Measurements from ENCODE around the gene PIP4K2A. TPM values are rescaled to one million over a fixed set of nuclear protein-coding genes. Genes with fewer than 3 reads are reported as not detected.

Gene PIP4K2A
- total RNA-seq, 1 donor from 2014 or later = 34.9 TPM

- Histone ChIP-seq H3K36me3 (no peaks in the 10 kb centered on the region), H3K27me3 (no peaks in the 10 kb centered on the region), H3K4me1 (peaks cover 0 to 18% of the 10 kb centered on the region in 2 donors), H3K9me3 (no peaks in the 10 kb centered on the region), H3K4me3 (no peak overlapping the region), H3K27ac (no peak overlapping the region)
- TF ChIP-seq, protein P1, sequence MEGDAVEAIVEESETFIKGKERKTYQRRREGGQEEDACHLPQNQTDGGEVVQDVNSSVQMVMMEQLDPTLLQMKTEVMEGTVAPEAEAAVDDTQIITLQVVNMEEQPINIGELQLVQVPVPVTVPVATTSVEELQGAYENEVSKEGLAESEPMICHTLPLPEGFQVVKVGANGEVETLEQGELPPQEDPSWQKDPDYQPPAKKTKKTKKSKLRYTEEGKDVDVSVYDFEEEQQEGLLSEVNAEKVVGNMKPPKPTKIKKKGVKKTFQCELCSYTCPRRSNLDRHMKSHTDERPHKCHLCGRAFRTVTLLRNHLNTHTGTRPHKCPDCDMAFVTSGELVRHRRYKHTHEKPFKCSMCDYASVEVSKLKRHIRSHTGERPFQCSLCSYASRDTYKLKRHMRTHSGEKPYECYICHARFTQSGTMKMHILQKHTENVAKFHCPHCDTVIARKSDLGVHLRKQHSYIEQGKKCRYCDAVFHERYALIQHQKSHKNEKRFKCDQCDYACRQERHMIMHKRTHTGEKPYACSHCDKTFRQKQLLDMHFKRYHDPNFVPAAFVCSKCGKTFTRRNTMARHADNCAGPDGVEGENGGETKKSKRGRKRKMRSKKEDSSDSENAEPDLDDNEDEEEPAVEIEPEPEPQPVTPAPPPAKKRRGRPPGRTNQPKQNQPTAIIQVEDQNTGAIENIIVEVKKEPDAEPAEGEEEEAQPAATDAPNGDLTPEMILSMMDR (IDR thresholded peaks at IDR 0.05) = no peak
- no peak for DNase-seq (ENCODE audit: low spot score in 2 of 2)
- intact Hi-C loops (cut with DNase I) = no loop called here
Measured at GRCh38 chr10:22665329-22665728, 49.0 kb downstream of the PIP4K2A start.

DNA sequence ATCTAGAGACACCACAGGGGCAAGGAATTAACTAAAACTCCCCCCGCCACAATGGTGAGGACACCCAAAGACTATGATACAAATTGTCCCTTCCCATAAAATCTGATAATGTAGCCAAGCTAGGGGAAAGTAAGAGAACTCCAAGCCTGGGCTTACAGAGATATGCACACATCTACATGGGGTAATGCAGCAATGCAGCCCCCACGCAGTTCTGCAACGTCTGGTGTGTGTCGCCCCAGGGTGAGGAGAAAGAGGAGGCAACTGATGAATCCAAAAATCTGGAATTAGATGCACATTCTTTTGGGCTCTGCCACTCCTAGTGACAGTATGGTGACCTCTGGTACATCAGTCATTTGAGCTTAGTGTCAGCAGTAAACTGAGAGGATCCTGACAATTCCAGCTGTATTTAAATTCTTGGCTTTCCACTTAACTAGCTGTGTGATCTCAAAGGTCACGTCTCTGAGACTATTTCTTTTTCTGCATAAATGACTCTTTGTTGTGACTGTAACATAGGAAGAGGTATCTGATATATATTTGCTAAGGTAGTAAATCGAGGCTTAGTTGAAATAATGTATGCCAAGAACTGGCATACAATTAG is 51.5 kb downstream of the PIP4K2A start:
- TF ChIP-seq, protein P1 (IDR thresholded peaks at IDR 0.05) = no peak
- no peak overlapping the region for H3K4me3 ChIP-seq
- no peaks in the 10 kb centered on the region for H3K27me3 ChIP-seq
- no peak overlapping the region for H3K27ac ChIP-seq
- DNase-seq (ENCODE audit: low spot score in 2 of 2) = no peak
- H3K4me1 ChIP-seq = peaks cover 0 to 21% of the 10 kb centered on the region in 2 donors
- H3K36me3 ChIP-seq = no peaks in the 10 kb centered on the region
- intact Hi-C loops (cut with DNase I) = no loop called here
- H3K9me3 ChIP-seq = no peaks in the 10 kb centered on the region

GRCh38 chr10:22659866-22660265 is 54.5 kb downstream of the PIP4K2A start:
- H3K36me3 ChIP-seq = no peaks in the 10 kb centered on the region
- no peak for DNase-seq (ENCODE audit: low spot score in 2 of 2)
- intact Hi-C loops (cut with DNase I) = loop anchor here (5.0 kb wide), 1 partner anchor 52 kb away; the partner anchor contains the start of gene PIP4K2A
- H3K27ac ChIP-seq = no peak overlapping the region
- no peaks in the 10 kb centered on the region for H3K27me3 ChIP-seq
- peaks cover 0 to 16% of the 10 kb centered on the region in 2 donors for H3K4me1 ChIP-seq
- H3K9me3 ChIP-seq = no peaks in the 10 kb centered on the region
- TF ChIP-seq, protein P1 (IDR thresholded peaks at IDR 0.05) = no peak
- H3K4me3 ChIP-seq = no peak overlapping the region

- Histone ChIP-seq H3K27ac (peak overlapping the region; percentile 7 to 66), H3K4me3 (no peak overlapping the region), H3K36me3 (no peaks in the 10 kb centered on the region), H3K9me3 (no peaks in the 10 kb centered on the region), H3K27me3 (no peaks in the 10 kb centered on the region), H3K4me1 (peaks cover 0 to 20% of the 10 kb centered on the region in 2 donors)
- intact Hi-C loops (cut with DNase I) = loop anchor here (5.0 kb wide), 1 partner anchor 53 kb away; the partner anchor contains the start of gene PIP4K2A
- TF ChIP-seq, protein P1 (IDR thresholded peaks at IDR 0.05) = no peak
- no peak for DNase-seq (ENCODE audit: low spot score in 2 of 2)
Measured at GRCh38 chr10:22658745-22659410, 55.5 kb downstream of the PIP4K2A start.

DNA sequence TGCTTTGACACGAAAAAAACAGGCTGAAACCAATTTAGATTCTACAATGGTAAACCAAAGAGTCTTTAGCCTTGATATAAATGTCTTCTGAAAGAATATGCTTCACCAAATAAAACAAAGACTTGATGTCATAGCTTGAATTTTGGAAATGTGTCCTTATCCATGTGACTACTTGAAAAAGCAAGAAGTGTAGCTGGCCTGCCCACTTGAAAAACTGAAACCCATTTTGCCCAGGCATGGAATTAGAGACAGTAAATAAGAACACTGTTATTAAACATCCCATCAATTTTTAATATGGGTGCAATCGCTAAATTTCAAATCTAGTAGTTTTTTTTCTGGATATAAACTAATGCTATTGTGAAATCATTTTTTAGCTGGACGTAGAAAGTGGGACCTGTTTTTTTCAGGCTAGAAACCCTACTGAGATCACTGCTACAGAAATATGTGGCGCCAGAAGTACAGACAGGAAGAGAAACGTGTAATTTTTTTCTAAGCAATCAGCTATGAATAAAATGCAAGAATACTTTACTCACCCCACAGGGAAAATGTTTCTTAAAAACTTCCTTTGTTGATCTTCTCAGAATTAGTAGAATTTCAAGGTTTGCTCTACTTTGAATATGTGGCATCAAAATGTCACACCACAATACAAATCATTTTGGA is 56.7 kb downstream of the PIP4K2A start:
- intact Hi-C loops (cut with DNase I) = loop anchor here (5.0 kb wide), 1 partner anchor 55 kb away; the partner anchor contains the start of gene PIP4K2A
- TF ChIP-seq, protein P1 (IDR thresholded peaks at IDR 0.05) = no peak

More for the DNA sequence above, 56.7 kb downstream of the PIP4K2A start:
- peaks cover 0 to 23% of the 10 kb centered on the region in 2 donors for H3K4me1 ChIP-seq
- H3K27me3 ChIP-seq = no peaks in the 10 kb centered on the region
- H3K36me3 ChIP-seq = no peaks in the 10 kb centered on the region
- H3K4me3 ChIP-seq = no peak overlapping the region
- no peaks in the 10 kb centered on the region for H3K9me3 ChIP-seq
- no peak for DNase-seq (ENCODE audit: low spot score in 2 of 2)
- H3K27ac ChIP-seq = peak overlapping the region in 1 of 2 donors; percentile 66
